GM20431 (cell line): ENCODE results near the gene XPO5.

Experiments
- in situ Hi-C: fragments of 300-500 bp; cut with MseI, MboI; formaldehyde crosslinking; loops from one replicate; pipeline ENCODE4 v1.15.0; 2020; ENCODE audit warnings: low sequenced_read_pairs; ENCODE audit not compliant: unreplicated experiment

XPO5 gene

DNA sequence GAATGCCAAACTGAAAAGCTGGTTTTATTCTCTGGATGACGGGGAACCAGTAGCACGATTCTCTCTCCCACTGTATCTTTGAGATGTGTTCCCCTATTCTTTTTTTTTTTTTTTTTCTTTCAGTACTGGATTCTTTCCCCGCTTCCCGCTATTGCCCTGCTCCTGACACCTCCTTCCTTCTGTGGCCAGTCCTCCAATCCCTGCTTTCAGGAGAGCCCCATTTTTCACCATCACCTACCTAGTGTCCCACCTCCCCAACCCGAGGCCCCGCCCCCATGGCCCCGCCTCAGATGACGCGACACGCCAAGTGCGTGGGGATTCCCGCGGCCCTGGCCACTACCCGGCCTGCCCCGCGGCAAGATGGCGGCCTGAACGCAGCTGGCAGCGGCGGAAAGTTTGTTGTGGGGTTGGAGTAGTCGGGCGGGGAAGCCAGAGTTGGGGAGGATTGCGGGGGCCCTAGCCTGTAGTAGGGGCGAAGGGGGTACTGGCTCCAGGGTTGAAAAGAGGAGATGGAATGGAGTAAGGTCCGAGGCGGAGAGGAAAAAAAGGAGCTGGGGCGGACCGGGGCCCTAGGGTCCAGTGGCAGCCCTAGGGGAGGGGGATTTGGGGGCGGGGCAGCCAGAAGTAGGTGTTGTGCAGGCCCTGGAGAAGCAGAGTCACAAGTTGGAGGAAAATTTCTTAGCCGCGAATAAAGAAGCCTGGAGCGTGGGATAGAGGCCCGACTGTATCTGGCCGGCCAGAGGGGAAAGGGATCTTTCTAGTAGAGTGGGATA lies 98.4 kb downstream of the XPO5 start, which contains the start of gene TJAP1:
TJAP1 (plus strand) TSS at position 336 of the 773 bp plus-strand sequence. CDS start 21,432 bp downstream, outside the sequence.
- in situ Hi-C loops: no loop called here

GRCh38 chr6:43476746-43477145 lies 99.1 kb downstream of the XPO5 start:
- in situ Hi-C loops: no loop called here

DNA sequence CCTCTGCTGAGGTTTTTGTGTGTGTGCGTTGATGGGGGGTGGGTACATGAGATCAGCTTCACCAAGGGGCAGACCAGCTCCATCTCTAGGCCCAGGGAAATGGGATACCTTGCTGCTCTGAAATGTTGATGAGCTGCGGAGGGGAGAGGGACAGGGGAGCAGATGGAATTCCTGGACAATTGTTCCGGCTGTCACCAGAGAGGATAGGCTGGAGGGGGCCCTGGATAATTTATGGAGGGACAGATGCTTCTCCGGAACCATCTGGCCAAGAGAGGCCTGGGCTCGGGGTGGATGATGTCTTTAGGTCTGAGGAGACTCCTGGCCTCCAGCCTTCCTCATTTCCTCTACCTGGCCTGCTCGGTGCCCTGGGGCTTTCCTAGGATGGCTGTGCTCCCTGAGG lies 100.3 kb downstream of the XPO5 start:
- in situ Hi-C loops: no loop called here

GRCh38 chr6:43472515-43472914 lies 103.3 kb downstream of the XPO5 start:
- in situ Hi-C loops: no loop called here
